Smooth muscle cell (in vitro differentiated cells): ENCODE results near the gene HERC3. TPM values are rescaled to one million over a fixed set of nuclear protein-coding genes. Genes with fewer than 3 reads are reported as not detected.

ENCODE experiments used
- DNase-seq: peaks from one replicate; lab custom pipeline; 2025; ENCODE audit not compliant: unreplicated experiment; lab: John Stamatoyannopoulos, UW
- H2AFZ ChIP-seq: fragments of 200-600 bp; sonication (generic); 2 replicates; pipeline ENCODE4 v1.6.0; 2016; ENCODE audit warnings: antibody characterized with exemption, low read depth, mild to moderate bottlenecking
- H3F3A ChIP-seq: fragments of 200-600 bp; sonication (generic); 2 replicates; pipeline ENCODE4 v1.6.0; 2017; ENCODE audit warnings: antibody characterized with exemption, low read depth
- H3K27ac ChIP-seq: fragments of 200-600 bp; sonication (generic); 2 replicates; pipeline ENCODE4 v1.5.1; 2016; ENCODE audit warnings: low read depth, mild to moderate bottlenecking
- H3K27me3 ChIP-seq: fragments of 200-600 bp; sonication (generic); 2 replicates; pipeline ENCODE4 v1.6.1; 2016; ENCODE audit warnings: low read depth, mild to moderate bottlenecking
- H3K36me3 ChIP-seq: fragments of 200-600 bp; sonication (generic); 2 replicates; pipeline ENCODE4 v1.5.1; 2016; ENCODE audit warnings: low read depth
- H3K4me1 ChIP-seq: fragments of 200-600 bp; sonication (generic); 2 replicates; pipeline ENCODE4 v1.5.1; 2016; ENCODE audit warnings: low read depth
- H3K4me2 ChIP-seq: fragments of 200-600 bp; sonication (generic); 2 replicates; pipeline ENCODE4 v1.6.0; 2016; ENCODE audit warnings: mild to moderate bottlenecking
- H3K4me3 ChIP-seq: fragments of 200-600 bp; sonication (generic); 2 replicates; pipeline ENCODE4 v1.5.1; 2016; ENCODE audit warnings: mild to moderate bottlenecking
- H3K79me2 ChIP-seq: fragments of 200-600 bp; sonication (generic); 2 replicates; pipeline ENCODE4 v1.6.0; 2016; ENCODE audit warnings: low read depth, mild to moderate bottlenecking
- H3K9ac ChIP-seq: fragments of 200-600 bp; sonication (generic); 2 replicates; pipeline ENCODE4 v1.6.0; 2016; ENCODE audit warnings: low read depth
- H3K9me3 ChIP-seq: fragments of 200-600 bp; sonication (generic); replicated peaks from 2 replicates; pipeline ENCODE4 v1.5.1; 2016; ENCODE audit warnings: low read depth
- H4K20me1 ChIP-seq: fragments of 200-600 bp; sonication (generic); 2 replicates; pipeline ENCODE4 v1.6.0; 2016; ENCODE audit warnings: low read depth
- WGBS: methylation state at CpG from one replicate; pipeline ENCODE4 v1.1.7; 2016; ENCODE audit warnings: low lambda C conversion rate; 5-methylcytosine and 5-hydroxymethylcytosine counted together
- polyA plus RNA-seq: library from polyadenylated mRNA; unstranded; fragments of >200 nt; fragmentation: Nextera tagmentation; extraction: Ambion mirVana; gene quantifications from 2 replicates; pipeline ENCODE4 v1.2.1, GENCODE V29; 2016
- total RNA-seq: library from RNA; depleted of rRNA; stranded (reverse); fragments of >200 nt; gene quantifications from 2 replicates; pipeline ENCODE4 v1.2.3, GENCODE V29; 2014
- TF ChIP-seq, protein P1 (sequence below): fragments of 200-600 bp; sonication (generic); IDR thresholded peaks from 2 replicates; pipeline ENCODE4 v1.5.1; 2017; ENCODE audit warnings: borderline replicate concordance, mild to moderate bottlenecking, antibody characterized with exemption; ENCODE audit not compliant: insufficient read depth, poor library complexity, severe bottlenecking

Gene HERC3
- total and polyA plus RNA-seq, 2 experiments from 2014 or later: 14.5 to 20.2 TPM

DNA sequence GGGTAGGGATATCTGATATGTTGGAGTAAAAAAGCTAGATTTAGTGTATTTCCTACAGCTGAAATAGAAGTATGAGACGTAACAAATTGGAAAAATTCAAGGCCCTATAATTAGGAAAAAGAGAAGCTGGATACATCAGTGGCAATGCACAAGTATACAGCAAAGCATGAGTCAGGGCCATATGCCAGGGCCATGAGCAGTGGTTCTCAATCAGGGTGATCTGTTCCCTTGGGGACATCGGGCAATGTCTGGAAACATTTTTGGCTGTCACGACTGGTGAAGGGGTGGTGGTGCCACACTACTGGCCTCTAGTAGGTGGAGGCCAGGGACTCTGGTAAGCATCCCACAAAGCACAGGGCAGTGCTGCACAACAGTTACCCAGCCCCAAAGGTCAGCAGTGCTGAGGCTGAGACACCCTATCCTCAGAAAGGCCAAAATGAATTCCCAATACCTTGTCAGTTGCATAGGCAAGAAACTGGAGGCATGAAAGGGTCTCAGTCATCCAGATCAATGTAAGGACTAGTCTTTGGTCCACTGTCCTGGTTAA lies 142.2 kb downstream of the HERC3 start:
- whole genome bisulfite sequencing: 78% methylated on average over 3 of the region's 3 CpGs
- Histone ChIP-seq H3K4me3 (no peak overlapping the region), H3K79me2 (no peaks in the 10 kb centered on the region), H3K27ac (no peak overlapping the region), H3K9ac (no peak overlapping the region), H3K4me1 (peaks cover 8% of the 10 kb centered on the region), H3K36me3 (peaks cover 23% of the 10 kb centered on the region), H2AFZ (no peak overlapping the region), H3K9me3 (no peaks in the 10 kb centered on the region), H4K20me1 (no peaks in the 10 kb centered on the region), H3K27me3 (no peaks in the 10 kb centered on the region), H3K4me2 (no peak overlapping the region), H3F3A (no peaks in the 10 kb centered on the region)
- DNase-seq: no peak
- TF ChIP-seq, protein P1, sequence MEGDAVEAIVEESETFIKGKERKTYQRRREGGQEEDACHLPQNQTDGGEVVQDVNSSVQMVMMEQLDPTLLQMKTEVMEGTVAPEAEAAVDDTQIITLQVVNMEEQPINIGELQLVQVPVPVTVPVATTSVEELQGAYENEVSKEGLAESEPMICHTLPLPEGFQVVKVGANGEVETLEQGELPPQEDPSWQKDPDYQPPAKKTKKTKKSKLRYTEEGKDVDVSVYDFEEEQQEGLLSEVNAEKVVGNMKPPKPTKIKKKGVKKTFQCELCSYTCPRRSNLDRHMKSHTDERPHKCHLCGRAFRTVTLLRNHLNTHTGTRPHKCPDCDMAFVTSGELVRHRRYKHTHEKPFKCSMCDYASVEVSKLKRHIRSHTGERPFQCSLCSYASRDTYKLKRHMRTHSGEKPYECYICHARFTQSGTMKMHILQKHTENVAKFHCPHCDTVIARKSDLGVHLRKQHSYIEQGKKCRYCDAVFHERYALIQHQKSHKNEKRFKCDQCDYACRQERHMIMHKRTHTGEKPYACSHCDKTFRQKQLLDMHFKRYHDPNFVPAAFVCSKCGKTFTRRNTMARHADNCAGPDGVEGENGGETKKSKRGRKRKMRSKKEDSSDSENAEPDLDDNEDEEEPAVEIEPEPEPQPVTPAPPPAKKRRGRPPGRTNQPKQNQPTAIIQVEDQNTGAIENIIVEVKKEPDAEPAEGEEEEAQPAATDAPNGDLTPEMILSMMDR: no peak

DNA sequence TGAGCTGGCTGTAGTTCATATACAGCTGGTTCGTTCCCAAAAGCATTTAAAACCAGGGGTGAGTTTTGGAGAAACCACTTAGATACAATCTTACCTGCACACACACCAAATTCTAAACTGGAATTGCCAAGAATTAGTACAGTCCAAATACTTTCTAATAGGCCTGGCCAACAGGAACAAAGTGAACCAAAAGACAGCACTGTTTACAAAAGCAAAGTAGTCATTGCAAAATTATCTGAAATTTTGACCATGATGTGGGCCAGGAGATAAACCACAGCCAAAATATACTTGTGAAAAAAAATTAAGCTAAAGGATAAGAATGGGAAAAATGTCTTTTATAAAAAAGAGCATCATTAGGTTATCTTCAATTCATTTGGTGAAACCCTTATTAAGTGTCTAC lies 143.3 kb downstream of the HERC3 start:
- Histone ChIP-seq H3F3A (no peaks in the 10 kb centered on the region), H3K9me3 (no peaks in the 10 kb centered on the region), H3K27me3 (no peaks in the 10 kb centered on the region), H3K4me1 (peaks cover 8% of the 10 kb centered on the region), H3K36me3 (peaks cover 13% of the 10 kb centered on the region), H3K9ac (no peak overlapping the region), H3K4me2 (no peak overlapping the region), H4K20me1 (no peaks in the 10 kb centered on the region), H3K79me2 (no peaks in the 10 kb centered on the region), H2AFZ (no peak overlapping the region), H3K27ac (no peak overlapping the region), H3K4me3 (no peak overlapping the region)
- TF ChIP-seq, protein P1: no peak
- DNase-seq: no peak
- WGBS: 95% methylated on average over 1 of the region's 1 CpG

DNA sequence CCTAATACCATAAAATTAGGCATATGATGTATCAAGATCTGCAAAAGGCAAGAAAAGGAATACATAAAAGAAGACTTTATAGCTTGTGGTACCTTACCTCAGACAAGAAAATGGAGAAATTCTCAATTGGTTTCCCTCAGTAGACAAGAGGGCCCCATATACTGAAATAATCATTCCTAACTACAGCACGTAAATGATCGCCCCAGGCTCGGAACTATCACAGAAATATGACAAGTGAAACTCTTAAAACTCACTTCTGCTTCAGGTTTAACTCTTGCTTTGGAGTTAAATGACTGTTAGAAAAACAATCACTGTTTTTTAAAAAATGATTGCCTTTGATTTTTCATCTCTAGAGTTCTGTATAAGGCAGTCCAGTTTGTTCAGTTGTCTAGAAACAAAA lies 144.0 kb downstream of the HERC3 start:
- Histone ChIP-seq H3F3A (no peaks in the 10 kb centered on the region), H4K20me1 (no peaks in the 10 kb centered on the region), H3K4me1 (peaks cover 8% of the 10 kb centered on the region), H3K4me2 (no peak overlapping the region), H3K36me3 (peaks cover 8% of the 10 kb centered on the region), H2AFZ (no peak overlapping the region), H3K79me2 (no peaks in the 10 kb centered on the region), H3K9me3 (no peaks in the 10 kb centered on the region), H3K4me3 (no peak overlapping the region), H3K27me3 (no peaks in the 10 kb centered on the region), H3K9ac (no peak overlapping the region), H3K27ac (no peak overlapping the region)
- no peak for DNase-seq
- WGBS: 91% methylated on average over 3 of the region's 3 CpGs
- TF ChIP-seq, protein P1: no peak

DNA sequence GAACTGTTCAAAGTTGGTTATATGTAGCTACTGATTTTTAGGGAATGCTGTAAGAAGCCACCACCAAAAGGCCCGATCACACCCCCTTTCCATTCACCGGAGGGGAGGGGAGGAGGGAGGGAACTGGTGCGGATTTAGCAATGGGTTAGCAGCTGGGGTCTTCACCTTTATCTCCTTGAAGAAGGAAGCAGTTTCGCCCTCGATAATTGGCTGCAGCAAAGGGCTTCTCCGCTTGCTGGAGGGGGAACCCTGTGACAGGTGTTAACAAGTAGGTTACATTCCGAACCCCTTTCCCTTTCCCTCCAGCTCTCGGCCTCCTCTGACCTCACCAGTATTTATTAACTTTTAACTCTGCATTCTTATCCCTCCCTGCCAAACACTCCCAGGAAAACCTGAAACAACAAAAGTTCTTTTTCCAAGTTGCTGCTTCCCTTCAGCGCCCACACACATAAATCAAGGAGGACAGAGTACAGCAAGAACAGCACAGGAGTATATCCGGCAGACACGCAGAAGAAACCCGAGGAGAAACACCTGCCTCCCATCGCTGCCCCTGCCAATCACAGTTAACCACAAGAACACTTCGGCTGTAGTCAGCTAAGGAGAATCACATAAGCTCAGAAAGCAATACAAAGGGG lies 145.1 kb downstream of the HERC3 start:
- peaks cover 2% of the 10 kb centered on the region for H3K36me3 ChIP-seq
- H3F3A ChIP-seq: no peaks in the 10 kb centered on the region
- no peaks in the 10 kb centered on the region for H3K27me3 ChIP-seq
- no peak overlapping the region for H3K4me3 ChIP-seq
- no peak for DNase-seq
- H3K4me2 ChIP-seq: no peak overlapping the region
- H2AFZ ChIP-seq: no peak overlapping the region
- H3K9me3 ChIP-seq: no peaks in the 10 kb centered on the region
- peaks cover 8% of the 10 kb centered on the region for H3K4me1 ChIP-seq
- no peak overlapping the region for H3K27ac ChIP-seq
- H4K20me1 ChIP-seq: no peaks in the 10 kb centered on the region
- TF ChIP-seq, protein P1: no peak
- H3K9ac ChIP-seq: no peak overlapping the region
- WGBS: 74% methylated on average over 14 of the region's 14 CpGs
- no peaks in the 10 kb centered on the region for H3K79me2 ChIP-seq
